H9 (cell line): ENCODE results near the gene ADAMTS6. TPM values are rescaled to one million over a fixed set of nuclear protein-coding genes. Genes with fewer than 3 reads are reported as not detected.

Experiments
- DNase-seq: peaks from one replicate; pipeline ENCODE4 v3.0.0-alpha.2; 2017
- H2AFZ ChIP-seq: one replicate; pipeline ENCODE4 v1.6.1; 2013; ENCODE audit warnings: mild to moderate bottlenecking, low read length, control low read depth, moderate library complexity
- H2AK5ac ChIP-seq: 2 replicates; pipeline ENCODE4 v1.6.1; 2013; ENCODE audit warnings: low read length, control low read depth, mixed read lengths; ENCODE audit not compliant: insufficient read length
- H2BK120ac ChIP-seq: one replicate; pipeline ENCODE4 v1.6.1; 2013; ENCODE audit warnings: low read depth, mild to moderate bottlenecking, low read length, control low read depth, inconsistent platforms; ENCODE audit not compliant: poor library complexity, severe bottlenecking
- H2BK12ac ChIP-seq: 2 replicates; pipeline ENCODE4 v1.6.1; 2013; ENCODE audit warnings: low read length, control low read depth, mixed read lengths, low read depth; ENCODE audit not compliant: insufficient read length
- H2BK15ac ChIP-seq: 2 replicates; pipeline ENCODE4 v1.6.1; 2013; ENCODE audit warnings: low read depth, low read length, control low read depth
- H2BK20ac ChIP-seq: one replicate; pipeline ENCODE4 v1.6.1; 2013; ENCODE audit warnings: low read depth, mild to moderate bottlenecking, low read length, control low read depth, inconsistent platforms; ENCODE audit not compliant: poor library complexity, severe bottlenecking
- H2BK5ac ChIP-seq: 2 replicates; pipeline ENCODE4 v1.6.1; 2013; ENCODE audit warnings: low read length, control low read depth, mixed read lengths; ENCODE audit not compliant: insufficient read length
- H3K14ac ChIP-seq: 2 replicates; pipeline ENCODE4 v1.6.1; 2013; ENCODE audit warnings: low read length, control low read depth; ENCODE audit not compliant: insufficient read depth
- H3K18ac ChIP-seq: 2 replicates; pipeline ENCODE4 v1.6.1; 2013; ENCODE audit warnings: low read depth, mild to moderate bottlenecking, mixed read lengths, low read length, control low read depth; ENCODE audit not compliant: insufficient read length
- H3K23ac ChIP-seq: 2 replicates; pipeline ENCODE4 v1.6.1; 2013; ENCODE audit warnings: low read length, control low read depth, mixed read lengths, low read depth; ENCODE audit not compliant: insufficient read length
- H3K23me2 ChIP-seq: 2 replicates; pipeline ENCODE4 v1.6.1; 2013; ENCODE audit warnings: low read depth, mild to moderate bottlenecking, mixed read lengths, low read length, control low read depth; ENCODE audit not compliant: insufficient read length, poor library complexity, severe bottlenecking
- H3K27ac ChIP-seq: 2 replicates; pipeline ENCODE4 v1.5.1; 2013; ENCODE audit warnings: low read length, control low read depth, mixed read lengths, low read depth; ENCODE audit not compliant: insufficient read length
- H3K27me3 ChIP-seq: 2 replicates; pipeline ENCODE4 v1.6.1; 2013; ENCODE audit warnings: low read length, control low read depth, inconsistent platforms; ENCODE audit not compliant: insufficient read depth
- H3K4ac ChIP-seq: 2 replicates; pipeline ENCODE4 v1.6.1; 2013; ENCODE audit warnings: low read depth, mild to moderate bottlenecking, control low read depth, inconsistent platforms, low read length, moderate library complexity
- H3K4me1 ChIP-seq: 2 replicates; pipeline ENCODE4 v1.6.1; 2013; ENCODE audit warnings: low read length, control low read depth, inconsistent platforms; ENCODE audit not compliant: insufficient read depth
- H3K4me2 ChIP-seq: 2 replicates; pipeline ENCODE4 v1.6.1; 2013; ENCODE audit warnings: low read length, control low read depth, mixed read lengths; ENCODE audit not compliant: insufficient read length, insufficient read depth
- H3K56ac ChIP-seq: 2 replicates; pipeline ENCODE4 v1.6.1; 2013; ENCODE audit warnings: low read depth, mild to moderate bottlenecking, mixed read lengths, low read length, control low read depth; ENCODE audit not compliant: insufficient read length
- H3K79me1 ChIP-seq: 2 replicates; pipeline ENCODE4 v1.6.1; 2013; ENCODE audit warnings: low read depth, mild to moderate bottlenecking, moderate library complexity, low read length, control low read depth, inconsistent platforms; ENCODE audit not compliant: insufficient read depth, poor library complexity, severe bottlenecking
- H3K79me2 ChIP-seq: 2 replicates; pipeline ENCODE4 v1.6.1; 2013; ENCODE audit warnings: low read length, control low read depth, inconsistent platforms; ENCODE audit not compliant: insufficient read depth
- H3K9ac ChIP-seq: 2 replicates; pipeline ENCODE4 v1.6.1; 2013; ENCODE audit warnings: low read length, control low read depth, mixed read lengths; ENCODE audit not compliant: insufficient read length; ENCODE audit errors: extremely low read depth
- H3K9me3 ChIP-seq: one replicate; pipeline ENCODE4 v1.6.1; 2013; ENCODE audit warnings: low read depth, low read length, inconsistent platforms; ENCODE audit not compliant: control insufficient read depth
- H3T11ph ChIP-seq: one replicate; pipeline ENCODE4 v1.6.1; 2013; ENCODE audit warnings: mild to moderate bottlenecking, low read length, control low read depth, inconsistent platforms
- H4K20me1 ChIP-seq: one replicate; pipeline ENCODE4 v1.6.1; 2013; ENCODE audit not compliant: control insufficient read depth, insufficient read length, insufficient read depth
- H4K5ac ChIP-seq: 2 replicates; pipeline ENCODE4 v1.6.1; 2013; ENCODE audit warnings: low read depth, mild to moderate bottlenecking, mixed read lengths, low read length, control low read depth; ENCODE audit not compliant: insufficient read length
- H4K8ac ChIP-seq: replicated peaks from 2 replicates; pipeline ENCODE4 v1.6.1; 2013; ENCODE audit warnings: low read length, control low read depth, mixed read lengths, low read depth; ENCODE audit not compliant: insufficient read length
- H4K91ac ChIP-seq: 2 replicates; pipeline ENCODE4 v1.6.1; 2013; ENCODE audit warnings: low read depth, mild to moderate bottlenecking, moderate library complexity, mixed read lengths, low read length, control low read depth; ENCODE audit not compliant: insufficient read length
- H3K27ac Mint-ChIP-seq, 3 experiments: 2 replicates in 2 of 3; 3 replicates in 1 of 3; pipeline ENCODE4 v1.8.0; 2020 to 2021; ENCODE audit warnings: mixed read lengths in 3 of 3, mild to moderate bottlenecking in 1 of 3, moderate library complexity in 1 of 3
- H3K27me3 Mint-ChIP-seq: 2 replicates; pipeline ENCODE4 v1.8.0; 2021; ENCODE audit warnings: low read depth, mild to moderate bottlenecking, moderate library complexity, mixed read lengths
- H3K36me3 Mint-ChIP-seq, 3 experiments: 2 replicates in 2 of 3; 3 replicates in 1 of 3; pipeline ENCODE4 v1.8.0; 2020 to 2021; ENCODE audit warnings: low read depth in 3 of 3, mixed read lengths in 3 of 3; ENCODE audit not compliant: insufficient read depth in 1 of 3
- H3K4me1 Mint-ChIP-seq, 2 experiments: 2 replicates each; pipeline ENCODE4 v1.8.0; 2020; ENCODE audit warnings: mixed read lengths in 2 of 2
- H3K4me3 Mint-ChIP-seq, 2 experiments: 2 replicates in 1 of 2; 3 replicates in 1 of 2; pipeline ENCODE4 v1.8.0; 2020 to 2021; ENCODE audit warnings: mild to moderate bottlenecking in 2 of 2, mixed read lengths in 2 of 2, moderate library complexity in 1 of 2
- H3K9me3 Mint-ChIP-seq, 2 experiments: 2 replicates in 1 of 2; 3 replicates in 1 of 2; pipeline ENCODE4 v1.8.0; 2020; ENCODE audit warnings: mild to moderate bottlenecking in 2 of 2, mixed read lengths in 2 of 2, moderate library complexity in 1 of 2
- WGBS: extraction: QIAGEN DNeasy Blood & Tissue Kit; methylation state at CpG from one replicate; pipeline ENCODE4 v1.1.7; 2013; ENCODE audit warnings: missing lambda C conversion rate, low lambda C conversion rate, mixed read lengths; ENCODE audit not compliant: insufficient read length; ENCODE audit errors: extremely low coverage; 5-methylcytosine and 5-hydroxymethylcytosine counted together
- total RNA-seq: library from RNA; stranded (reverse); gene quantifications from 2 replicates; pipeline ENCODE4 v1.2.1, GENCODE V29; 2021
- TF ChIP-seq, protein P1 (sequence below): fragments of 200-600 bp; sonication (generic); conservative IDR thresholded peaks from 3 replicates; pipeline ENCODE4 v1.8.0; 2021; ENCODE audit warnings: antibody characterized with exemption, mild to moderate bottlenecking

Gene ADAMTS6
- total RNA-seq, 1 experiment from 2014 or later, result 0.33 TPM

DNA sequence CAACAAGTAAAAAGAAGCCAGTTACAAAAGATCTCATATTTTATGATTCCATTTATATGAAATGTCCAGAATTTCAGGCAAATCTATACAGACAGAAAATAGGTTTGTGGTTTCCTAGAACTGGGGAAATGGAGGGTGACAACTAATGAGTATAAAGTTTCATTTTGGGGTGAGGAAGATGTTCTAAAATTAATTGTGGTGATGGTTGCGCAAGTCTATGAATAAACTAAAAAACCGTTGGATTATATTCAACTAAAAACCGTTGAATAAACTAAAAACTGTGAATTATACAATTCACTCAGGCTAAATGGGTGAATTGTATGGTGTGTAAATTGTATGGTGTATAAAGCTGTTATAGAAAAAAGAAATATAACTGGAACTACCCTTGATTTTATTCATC is 47.6 kb downstream of the ADAMTS6 start:
- Histone ChIP-seq H3K23me2 (no peaks in the 10 kb centered on the region), H4K5ac (no peak overlapping the region), H3T11ph (no peak overlapping the region), H2BK120ac (no peak overlapping the region), H3K9ac (no peak overlapping the region), H3K27ac (no peak overlapping the region), H2AK5ac (no peak overlapping the region), H3K14ac (no peak overlapping the region), H2AFZ (no peak overlapping the region), H3K4me2 (no peak overlapping the region), H4K91ac (no peak overlapping the region), H2BK5ac (no peak overlapping the region), H3K56ac (no peak overlapping the region), H3K23ac (no peak overlapping the region), H2BK20ac (no peak overlapping the region), H4K8ac (no peak overlapping the region), H2BK15ac (no peak overlapping the region), H3K9me3 (no peaks in the 10 kb centered on the region), H4K20me1 (no peaks in the 10 kb centered on the region), H3K79me1 (no peaks in the 10 kb centered on the region), H3K79me2 (no peaks in the 10 kb centered on the region), H2BK12ac (no peak overlapping the region), H3K18ac (no peak overlapping the region), H3K4ac (no peak overlapping the region), H3K4me1 (no peaks in the 10 kb centered on the region), H3K27me3 (no peaks in the 10 kb centered on the region)
- DNase-seq, result no peak
- no peak overlapping the region; a peak in 1 of 7 replicates for H3K27ac Mint-ChIP-seq
- peaks cover 5 to 9% (median 7%) of the 10 kb centered on the region in 3 experiments; a peak in 5 of 7 replicates for H3K36me3 Mint-ChIP-seq
- no CpG with 5 or more reads among the region's 3 CpGs for WGBS
- H3K9me3 Mint-ChIP-seq, result peaks cover 7 to 9% of the 10 kb centered on the region in 2 experiments; a peak in 3 of 5 replicates
- H3K4me1 Mint-ChIP-seq, result peaks cover 0 to 5% of the 10 kb centered on the region in 2 experiments; a peak in 1 of 4 replicates
- TF ChIP-seq, protein P1, sequence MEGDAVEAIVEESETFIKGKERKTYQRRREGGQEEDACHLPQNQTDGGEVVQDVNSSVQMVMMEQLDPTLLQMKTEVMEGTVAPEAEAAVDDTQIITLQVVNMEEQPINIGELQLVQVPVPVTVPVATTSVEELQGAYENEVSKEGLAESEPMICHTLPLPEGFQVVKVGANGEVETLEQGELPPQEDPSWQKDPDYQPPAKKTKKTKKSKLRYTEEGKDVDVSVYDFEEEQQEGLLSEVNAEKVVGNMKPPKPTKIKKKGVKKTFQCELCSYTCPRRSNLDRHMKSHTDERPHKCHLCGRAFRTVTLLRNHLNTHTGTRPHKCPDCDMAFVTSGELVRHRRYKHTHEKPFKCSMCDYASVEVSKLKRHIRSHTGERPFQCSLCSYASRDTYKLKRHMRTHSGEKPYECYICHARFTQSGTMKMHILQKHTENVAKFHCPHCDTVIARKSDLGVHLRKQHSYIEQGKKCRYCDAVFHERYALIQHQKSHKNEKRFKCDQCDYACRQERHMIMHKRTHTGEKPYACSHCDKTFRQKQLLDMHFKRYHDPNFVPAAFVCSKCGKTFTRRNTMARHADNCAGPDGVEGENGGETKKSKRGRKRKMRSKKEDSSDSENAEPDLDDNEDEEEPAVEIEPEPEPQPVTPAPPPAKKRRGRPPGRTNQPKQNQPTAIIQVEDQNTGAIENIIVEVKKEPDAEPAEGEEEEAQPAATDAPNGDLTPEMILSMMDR, result no peak
- no peak overlapping the region for H3K4me3 Mint-ChIP-seq
- H3K27me3 Mint-ChIP-seq, result no peaks in the 10 kb centered on the region
